Measurements from ENCODE around the gene C6orf62.

The C6orf62 gene

GRCh38 chr6:24721461-24722215 lies 2.7 kb upstream of the C6orf62 start:
- TF ChIP-seq, protein P1, sequence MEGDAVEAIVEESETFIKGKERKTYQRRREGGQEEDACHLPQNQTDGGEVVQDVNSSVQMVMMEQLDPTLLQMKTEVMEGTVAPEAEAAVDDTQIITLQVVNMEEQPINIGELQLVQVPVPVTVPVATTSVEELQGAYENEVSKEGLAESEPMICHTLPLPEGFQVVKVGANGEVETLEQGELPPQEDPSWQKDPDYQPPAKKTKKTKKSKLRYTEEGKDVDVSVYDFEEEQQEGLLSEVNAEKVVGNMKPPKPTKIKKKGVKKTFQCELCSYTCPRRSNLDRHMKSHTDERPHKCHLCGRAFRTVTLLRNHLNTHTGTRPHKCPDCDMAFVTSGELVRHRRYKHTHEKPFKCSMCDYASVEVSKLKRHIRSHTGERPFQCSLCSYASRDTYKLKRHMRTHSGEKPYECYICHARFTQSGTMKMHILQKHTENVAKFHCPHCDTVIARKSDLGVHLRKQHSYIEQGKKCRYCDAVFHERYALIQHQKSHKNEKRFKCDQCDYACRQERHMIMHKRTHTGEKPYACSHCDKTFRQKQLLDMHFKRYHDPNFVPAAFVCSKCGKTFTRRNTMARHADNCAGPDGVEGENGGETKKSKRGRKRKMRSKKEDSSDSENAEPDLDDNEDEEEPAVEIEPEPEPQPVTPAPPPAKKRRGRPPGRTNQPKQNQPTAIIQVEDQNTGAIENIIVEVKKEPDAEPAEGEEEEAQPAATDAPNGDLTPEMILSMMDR (IDR thresholded peaks at IDR 0.05) = no peak

DNA sequence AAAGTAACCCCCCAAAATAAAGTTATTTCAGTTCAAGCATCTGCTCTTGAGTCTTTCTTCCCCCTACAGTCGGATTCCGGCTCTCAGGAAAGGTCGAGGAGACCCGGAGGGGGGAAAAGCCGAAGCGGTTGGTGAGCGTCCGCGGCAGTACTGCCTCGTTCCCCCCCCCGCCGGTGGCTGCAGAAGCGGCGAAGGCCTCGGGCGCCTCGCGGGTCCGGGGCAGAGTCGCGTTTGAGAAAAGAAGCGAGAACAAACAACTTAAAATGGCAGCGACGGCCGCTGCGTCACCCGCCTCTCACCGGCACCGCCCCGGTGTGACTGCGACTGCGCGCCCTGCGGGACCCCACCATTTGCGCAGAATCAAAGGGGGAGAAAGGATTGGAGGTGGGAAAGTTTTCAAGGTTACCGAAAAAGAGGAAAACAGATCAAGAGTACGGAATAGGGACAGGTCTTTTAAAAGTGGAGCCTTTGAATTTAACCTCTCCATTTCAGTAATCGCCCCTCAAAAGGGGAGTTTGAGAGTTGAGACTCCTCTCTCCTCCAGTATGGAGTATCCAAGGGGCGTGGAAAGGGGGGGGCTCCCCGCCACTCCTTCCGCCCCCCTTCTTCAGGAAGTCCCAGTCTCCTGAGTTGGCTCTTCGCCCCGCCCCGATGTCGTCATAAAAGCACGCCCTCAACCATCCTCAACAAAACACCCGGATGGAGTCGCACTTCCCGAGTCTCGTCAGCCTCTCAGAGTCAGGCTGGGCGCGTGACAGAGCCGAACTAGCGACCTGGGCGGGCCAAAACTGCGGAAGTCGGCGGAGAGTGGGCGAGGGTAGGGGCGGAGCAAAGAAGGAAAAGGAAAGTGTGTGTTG lies 1.9 kb upstream of the C6orf62 start:
- TF ChIP-seq, protein P1 (IDR thresholded peaks at IDR 0.05) = no peak

GRCh38 chr6:24720131-24720603 lies 1.2 kb upstream of the C6orf62 start:
- TF ChIP-seq, protein P1 (IDR thresholded peaks at IDR 0.05) = no peak

DNA sequence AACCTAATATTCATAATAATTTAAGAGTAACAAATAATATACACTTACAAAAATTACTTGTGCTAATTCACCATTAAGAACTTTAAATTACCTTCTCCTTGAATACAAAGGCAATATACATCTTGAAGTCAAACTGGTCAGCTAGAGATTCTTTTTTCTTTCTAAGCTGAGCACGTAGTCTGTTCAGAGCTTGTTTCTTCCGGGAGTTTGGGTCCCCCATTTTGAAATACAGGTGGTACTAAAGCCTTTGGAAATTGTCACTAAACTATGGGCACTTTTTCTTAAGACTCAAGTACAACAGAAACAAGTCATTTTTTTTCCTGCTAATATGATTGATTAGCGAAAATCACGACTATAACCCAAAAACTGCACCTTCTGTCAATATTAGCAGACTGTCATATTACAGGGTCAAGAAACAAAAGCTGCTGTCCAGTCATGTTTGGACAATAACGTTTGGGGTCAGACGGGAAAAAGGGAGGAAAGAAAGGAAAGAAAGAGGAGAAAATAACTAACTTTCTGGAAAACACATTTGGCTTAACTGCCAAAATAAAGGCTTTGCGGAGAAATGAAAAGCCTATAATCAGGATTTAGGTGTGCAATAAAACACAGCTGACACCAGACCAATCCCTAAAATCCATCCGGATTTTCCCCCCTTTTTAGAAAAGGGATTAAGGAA lies 367 bp downstream of the C6orf62 start:
- TF ChIP-seq, protein P1 (IDR thresholded peaks at IDR 0.05) = no peak

DNA sequence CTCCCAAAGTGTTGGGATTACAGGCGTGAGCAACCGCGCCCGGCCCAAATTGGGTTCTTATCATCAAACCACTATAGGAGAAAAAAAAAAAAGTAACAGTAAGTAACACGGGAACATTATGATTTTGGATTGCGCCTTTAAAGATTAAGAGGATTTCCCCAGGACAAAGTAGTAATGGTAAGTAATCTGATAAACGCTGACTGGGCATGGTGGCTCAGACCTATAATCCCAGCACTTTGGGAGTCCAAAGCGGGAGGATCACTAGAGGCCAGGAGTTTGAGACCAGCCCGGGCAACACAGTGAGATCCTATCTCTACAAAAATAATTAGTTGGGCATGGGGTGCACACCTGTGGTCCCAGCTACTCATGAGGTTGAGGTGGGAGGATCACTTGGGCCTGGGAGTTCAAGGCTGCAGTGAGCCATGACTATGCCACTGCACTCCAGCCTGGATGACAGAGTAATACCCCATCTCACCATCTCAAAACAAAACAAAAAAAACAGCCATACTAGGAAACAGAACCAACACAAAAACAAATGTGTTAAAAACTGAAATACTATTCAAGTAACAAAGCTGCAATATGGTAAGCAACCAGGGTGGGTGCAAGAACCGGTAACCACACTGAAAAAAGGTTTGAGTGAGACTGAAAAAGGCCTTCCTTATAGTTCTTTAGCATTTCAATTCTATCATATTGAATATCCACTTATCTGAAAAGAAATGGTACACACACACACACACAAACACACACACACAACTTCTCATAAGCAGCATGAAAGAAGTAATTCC lies 8.2 kb downstream of the C6orf62 start:
- TF ChIP-seq, protein P1 (IDR thresholded peaks at IDR 0.05) = no peak

GRCh38 chr6:24709014-24709711 lies 9.8 kb downstream of the C6orf62 start:
- TF ChIP-seq, protein P1 (IDR thresholded peaks at IDR 0.05) = no peak
